Measurements from ENCODE around the gene CYP2C9. TPM values are rescaled to one million over a fixed set of nuclear protein-coding genes. Genes with fewer than 3 reads are reported as not detected.

CYP2C9 gene
- total RNA-seq, 1 donor: not detected

DNA sequence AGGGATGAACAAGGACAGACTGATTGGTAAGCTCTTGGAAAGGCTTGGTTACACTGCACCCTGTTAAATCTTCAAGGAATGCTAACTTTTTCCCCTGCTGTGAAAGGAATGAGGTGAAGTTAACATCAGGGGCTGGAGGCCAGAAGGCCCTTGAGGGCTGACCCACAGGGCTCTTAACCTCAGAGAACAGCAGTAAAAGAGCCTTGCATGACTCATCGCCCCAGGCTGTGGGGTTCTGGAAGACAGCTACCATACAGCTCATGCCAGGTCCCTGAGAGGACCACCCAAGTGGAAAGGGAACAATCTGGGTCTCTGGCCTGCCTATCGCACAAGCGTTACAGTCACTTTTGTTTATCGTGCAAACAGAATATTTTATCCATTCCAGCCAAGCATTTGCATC lies 54.4 kb downstream of the CYP2C9 start:
- no peaks in the 10 kb centered on the region for H3K4me1 ChIP-seq (ENCODE audit: insufficient read depth, low read length)
- peaks cover 13% of the 10 kb centered on the region for H3K9me3 ChIP-seq (ENCODE audit: low read depth, low read length)
- H3K4me3 ChIP-seq (ENCODE audit: low read length): no peak overlapping the region
- H3K27me3 ChIP-seq (ENCODE audit: insufficient read depth, low read length): no peaks in the 10 kb centered on the region

DNA sequence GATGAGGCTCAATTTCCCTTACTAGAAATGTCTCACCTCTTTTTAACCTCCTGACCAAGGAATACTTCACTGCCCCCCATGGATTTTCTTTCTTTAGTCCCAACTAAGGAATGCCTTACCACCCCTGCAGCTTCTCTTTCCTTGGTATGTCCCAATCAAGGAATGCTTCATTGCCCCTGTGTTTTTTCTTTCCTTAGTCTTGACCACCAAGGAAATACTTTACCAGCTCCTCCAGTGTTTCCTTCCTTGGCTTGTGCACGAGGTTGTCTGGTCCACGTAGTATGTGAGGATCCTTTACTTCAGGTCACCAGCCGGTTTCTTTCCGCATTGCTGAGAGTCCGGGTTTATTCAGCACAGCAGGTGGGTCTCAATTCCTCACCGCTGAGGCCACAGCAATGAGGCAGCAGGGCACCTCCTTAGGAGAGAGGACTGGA lies 59.3 kb downstream of the CYP2C9 start:
- Histone ChIP-seq H3K4me1 (ENCODE audit: insufficient read depth, low read length) (no peaks in the 10 kb centered on the region), H3K27me3 (ENCODE audit: insufficient read depth, low read length) (no peaks in the 10 kb centered on the region), H3K4me3 (ENCODE audit: low read length) (no peak overlapping the region), H3K9me3 (ENCODE audit: low read depth, low read length) (no peaks in the 10 kb centered on the region)

DNA sequence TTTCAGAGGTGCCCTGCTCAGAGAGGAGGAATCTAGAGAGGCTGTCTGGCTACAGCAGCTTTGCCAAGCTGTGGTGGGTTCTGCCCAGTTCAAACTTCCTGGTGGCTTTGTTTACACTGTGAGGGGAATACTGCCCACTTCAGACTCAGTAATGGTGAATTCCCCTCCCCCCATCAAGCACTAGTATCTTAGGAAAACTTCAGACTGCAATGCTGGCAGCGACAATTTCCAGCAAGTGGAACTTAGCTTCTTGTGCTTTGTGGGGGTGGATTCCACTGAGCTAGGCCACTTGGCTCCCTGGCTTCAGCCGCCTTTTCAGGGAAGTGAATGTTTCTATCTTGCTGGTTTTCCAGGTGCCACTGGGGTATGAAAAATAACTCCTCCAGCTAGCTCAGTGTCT lies 88.0 kb downstream of the CYP2C9 start:
- Histone ChIP-seq H3K27me3 (ENCODE audit: insufficient read depth, low read length) (no peaks in the 10 kb centered on the region), H3K4me3 (ENCODE audit: low read length) (no peak overlapping the region), H3K4me1 (ENCODE audit: insufficient read depth, low read length) (no peaks in the 10 kb centered on the region), H3K9me3 (ENCODE audit: low read depth, low read length) (no peaks in the 10 kb centered on the region)

DNA sequence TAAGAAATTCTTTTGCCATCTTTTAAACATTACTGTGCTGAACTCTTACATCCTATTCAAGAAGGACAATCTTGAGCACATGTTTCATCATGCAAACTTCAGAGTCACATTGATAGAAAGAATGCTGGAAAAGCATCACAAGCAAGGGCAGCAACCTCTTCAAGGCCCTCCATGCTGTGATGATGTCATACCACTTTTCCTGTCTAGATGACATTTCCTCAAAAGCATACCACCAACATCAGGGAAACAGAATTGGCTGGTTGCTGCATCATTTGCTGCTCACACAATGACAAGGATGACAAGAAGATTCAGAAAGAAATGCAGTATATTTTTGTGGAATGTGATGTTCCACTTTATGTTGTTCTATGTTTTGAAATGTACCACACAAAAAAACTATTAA lies 93.2 kb downstream of the CYP2C9 start:
- H3K9me3 ChIP-seq (ENCODE audit: low read depth, low read length): no peaks in the 10 kb centered on the region
- no peaks in the 10 kb centered on the region for H3K27me3 ChIP-seq (ENCODE audit: insufficient read depth, low read length)
- H3K4me3 ChIP-seq (ENCODE audit: low read length): no peak overlapping the region
- no peaks in the 10 kb centered on the region for H3K4me1 ChIP-seq (ENCODE audit: insufficient read depth, low read length)

DNA sequence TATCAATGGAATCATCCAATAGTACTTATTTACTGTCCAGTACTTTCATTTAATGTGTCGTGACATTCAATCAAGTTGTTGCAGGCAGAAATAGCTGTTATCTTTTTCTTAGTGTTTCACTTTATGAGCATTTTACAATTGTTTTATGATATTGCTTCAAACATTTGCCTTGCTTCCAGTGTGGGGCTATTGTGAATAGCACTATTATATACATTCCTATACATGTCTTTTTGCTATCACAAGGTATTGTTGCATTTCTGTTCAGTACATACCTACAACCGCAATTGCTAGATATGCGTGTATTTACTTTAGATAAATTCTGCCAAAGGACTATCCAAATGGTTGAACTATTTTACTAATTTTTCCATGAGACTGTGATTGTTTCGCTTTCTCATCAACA lies 95.9 kb downstream of the CYP2C9 start:
- Histone ChIP-seq H3K27me3 (ENCODE audit: insufficient read depth, low read length) (no peaks in the 10 kb centered on the region), H3K9me3 (ENCODE audit: low read depth, low read length) (no peaks in the 10 kb centered on the region), H3K4me3 (ENCODE audit: low read length) (no peak overlapping the region), H3K4me1 (ENCODE audit: insufficient read depth, low read length) (no peaks in the 10 kb centered on the region)

DNA sequence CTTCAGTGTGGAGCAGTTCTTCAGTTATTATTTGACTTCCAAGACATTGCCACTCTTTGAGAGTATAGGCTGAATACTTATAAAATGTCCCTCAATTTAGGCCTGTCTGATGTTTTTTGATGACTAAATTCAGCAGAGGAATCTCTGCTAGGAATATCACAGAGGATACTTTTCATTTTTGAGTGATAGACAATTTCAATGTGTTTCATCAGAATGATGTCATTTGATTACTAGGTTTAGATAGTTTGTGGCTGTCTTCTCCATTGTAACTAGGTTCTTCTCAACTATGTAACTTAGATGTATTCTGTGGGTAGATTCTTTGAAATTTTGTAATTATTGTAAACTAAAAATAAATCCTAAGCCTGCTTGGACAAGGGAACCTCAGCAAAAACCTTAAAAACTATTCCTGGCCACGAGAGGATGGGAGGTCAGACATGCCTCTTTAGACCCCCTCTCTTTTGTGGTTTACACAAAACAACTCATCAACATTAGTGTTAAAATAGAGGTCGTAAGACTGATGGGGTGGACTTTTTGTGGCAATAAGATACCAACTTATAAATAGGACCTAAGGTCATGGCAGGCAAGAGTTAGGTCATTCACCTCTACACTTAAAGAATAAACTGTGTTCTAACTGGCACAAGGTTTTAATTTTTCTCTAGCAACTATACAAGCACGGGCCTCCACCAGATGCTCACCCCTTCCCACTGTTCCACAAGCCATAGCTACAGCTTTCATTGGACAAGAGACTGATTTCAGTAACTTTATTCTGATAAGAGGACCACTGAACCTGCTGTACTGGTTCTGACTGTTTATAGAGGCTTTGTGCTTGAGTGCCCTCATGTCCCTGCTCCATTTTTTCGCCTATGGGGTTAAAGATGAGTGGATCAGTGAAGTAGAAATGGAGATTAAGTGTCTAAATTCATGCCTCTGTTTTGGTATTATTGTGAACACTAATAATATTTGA lies 97.2 kb downstream of the CYP2C9 start:
- H3K4me3 ChIP-seq (ENCODE audit: low read length): no peak overlapping the region
- H3K27me3 ChIP-seq (ENCODE audit: insufficient read depth, low read length): no peaks in the 10 kb centered on the region
- no peaks in the 10 kb centered on the region for H3K4me1 ChIP-seq (ENCODE audit: insufficient read depth, low read length)
- no peaks in the 10 kb centered on the region for H3K9me3 ChIP-seq (ENCODE audit: low read depth, low read length)

DNA sequence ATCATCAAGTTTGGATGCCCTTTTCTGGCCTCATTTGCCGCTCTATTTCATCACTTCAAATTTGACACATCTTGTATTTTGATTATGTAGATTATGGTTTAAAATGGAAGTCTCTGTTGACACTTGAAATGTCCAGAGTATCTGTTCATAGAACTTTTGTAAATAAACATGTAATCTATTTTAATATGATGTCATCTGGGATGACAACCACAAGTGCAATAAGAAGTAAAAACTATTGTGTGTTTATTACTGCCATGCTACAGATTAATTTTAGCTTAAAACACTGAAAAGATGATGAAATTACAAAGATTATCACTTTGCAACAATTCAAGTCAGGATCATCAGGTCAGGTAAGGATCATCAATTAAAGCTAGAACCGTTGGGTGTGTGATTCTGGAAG lies 100.8 kb downstream of the CYP2C9 start:
- Histone ChIP-seq H3K4me1 (ENCODE audit: insufficient read depth, low read length) (no peaks in the 10 kb centered on the region), H3K4me3 (ENCODE audit: low read length) (no peak overlapping the region), H3K27me3 (ENCODE audit: insufficient read depth, low read length) (no peaks in the 10 kb centered on the region), H3K9me3 (ENCODE audit: low read depth, low read length) (no peaks in the 10 kb centered on the region)

Other genes starting within 250 kb of the CYP2C9 start
- gene CYP2C19, start 176.0 kb upstream of the CYP2C9 start, total RNA-seq: not detected
- gene CYP2C8, start 130.8 kb downstream of the CYP2C9 start, total RNA-seq: 0.10 TPM

Data from mononuclear cell (primary cell).